NOMO-1 treated with DMSO at 0.1 percent for 48 hours (cell line): ENCODE measurements around the gene ZFAND2B.
"Not testable (repeated sequence)": the region's sequence is repeated elsewhere in the genome, so short reads cannot be mapped to it uniquely, and the experiment has no call there.

Experiments used
- DNase-seq: peaks from one replicate; lab custom pipeline; 2025; ENCODE audit not compliant: unreplicated experiment; lab: John Stamatoyannopoulos, UW

The ZFAND2B gene

GRCh38 chr2:219250049-219250781 is 43.6 kb downstream of the ZFAND2B start:
- DNase-seq: peak; percentile 70

- DNase-seq: no peak
Observed at GRCh38 chr2:219251656-219252055, 45.1 kb downstream of the ZFAND2B start.

GRCh38 chr2:219252084-219252483 is 45.5 kb downstream of the ZFAND2B start:
- DNase-seq: no peak

GRCh38 chr2:219252570-219252899 is 46.0 kb downstream of the ZFAND2B start:
- DNase-seq: no peak

- peak; percentile 55 for DNase-seq
Observed at GRCh38 chr2:219252900-219253752, 46.5 kb downstream of the ZFAND2B start, which contains the start of gene TUBA4B. TSS of gene TUBA4B (plus strand) at chr2:219253243. CDS start at chr2:219253408, 165 bp downstream.

- peak; percentile 66 for DNase-seq
Observed at GRCh38 chr2:219253753-219254589, 47.4 kb downstream of the ZFAND2B start, which contains the start of gene TUBA4A. TSS of gene TUBA4A (minus strand) at chr2:219253918. CDS start at chr2:219253858, 60 bp downstream.

GRCh38 chr2:219254590-219255201 is 48.1 kb downstream of the ZFAND2B start:
- peak; percentile 88 for DNase-seq

- not testable (repeated sequence) for DNase-seq
Observed at GRCh38 chr2:219258942-219259341, 52.4 kb downstream of the ZFAND2B start.
